Tibial nerve (tissue), 4 donors: ENCODE measurements around the gene OCRL.

ENCODE experiments used
- EP300 ChIP-seq, 2 donors: sonication (generic); formaldehyde crosslinking; IDR thresholded peaks; one replicate each; pipeline ENCODE4 v1.6.1; 2017; ENCODE audit warnings: antibody characterized with exemption in 2 of 2, mild to moderate bottlenecking in 1 of 2
- TF ChIP-seq, protein P1 (sequence below), 5 experiments: fragments of 200-600 bp in 3 of 5; fragments of 450-650 bp in 2 of 5; sonication (generic) in 3 of 5; IDR thresholded peaks; one replicate each; pipeline ENCODE4 v1.5.1; 2016 to 2019; ENCODE audit warnings: antibody characterized with exemption in 5 of 5, mild to moderate bottlenecking in 3 of 5, moderate library complexity in 2 of 5

- TF ChIP-seq, protein P1, sequence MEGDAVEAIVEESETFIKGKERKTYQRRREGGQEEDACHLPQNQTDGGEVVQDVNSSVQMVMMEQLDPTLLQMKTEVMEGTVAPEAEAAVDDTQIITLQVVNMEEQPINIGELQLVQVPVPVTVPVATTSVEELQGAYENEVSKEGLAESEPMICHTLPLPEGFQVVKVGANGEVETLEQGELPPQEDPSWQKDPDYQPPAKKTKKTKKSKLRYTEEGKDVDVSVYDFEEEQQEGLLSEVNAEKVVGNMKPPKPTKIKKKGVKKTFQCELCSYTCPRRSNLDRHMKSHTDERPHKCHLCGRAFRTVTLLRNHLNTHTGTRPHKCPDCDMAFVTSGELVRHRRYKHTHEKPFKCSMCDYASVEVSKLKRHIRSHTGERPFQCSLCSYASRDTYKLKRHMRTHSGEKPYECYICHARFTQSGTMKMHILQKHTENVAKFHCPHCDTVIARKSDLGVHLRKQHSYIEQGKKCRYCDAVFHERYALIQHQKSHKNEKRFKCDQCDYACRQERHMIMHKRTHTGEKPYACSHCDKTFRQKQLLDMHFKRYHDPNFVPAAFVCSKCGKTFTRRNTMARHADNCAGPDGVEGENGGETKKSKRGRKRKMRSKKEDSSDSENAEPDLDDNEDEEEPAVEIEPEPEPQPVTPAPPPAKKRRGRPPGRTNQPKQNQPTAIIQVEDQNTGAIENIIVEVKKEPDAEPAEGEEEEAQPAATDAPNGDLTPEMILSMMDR (IDR thresholded peaks at IDR 0.05): no peak
- no peak for TF ChIP-seq EP300 (IDR thresholded peaks at IDR 0.05)
Measured at GRCh38 chrX:129530410-129530809, 9.6 kb upstream of the OCRL start.
